ENCODE results near the gene HSPG2. TPM values are rescaled to one million over a fixed set of nuclear protein-coding genes. Genes with fewer than 3 reads are reported as not detected.

HSPG2 gene
- total RNA-seq, 1 experiment from 2014 or later: 106 TPM

- DNase-seq (ENCODE audit: low read depth): peak; percentile 20
These were observed 71.0 kb downstream of the HSPG2 start for GRCh38 chr1:21865943-21866706.

- no peak for DNase-seq (ENCODE audit: low read depth)
These were observed 71.5 kb downstream of the HSPG2 start for GRCh38 chr1:21865609-21865942.

GRCh38 chr1:21864730-21865129, 72.4 kb downstream of the HSPG2 start:
- DNase-seq (ENCODE audit: low read depth): no peak

- DNase-seq (ENCODE audit: low read depth): no peak
These were observed 73.1 kb downstream of the HSPG2 start for GRCh38 chr1:21863981-21864380.

- DNase-seq (ENCODE audit: low read depth): peak; percentile 84
These were observed 75.3 kb downstream of the HSPG2 start for GRCh38 chr1:21861602-21862429.

GRCh38 chr1:21860971-21861370, 76.1 kb downstream of the HSPG2 start:
- no peak for DNase-seq (ENCODE audit: low read depth)

GRCh38 chr1:21859669-21860179, 77.4 kb downstream of the HSPG2 start:
- DNase-seq (ENCODE audit: low read depth): no peak

GRCh38 chr1:21857840-21858670, 79.1 kb downstream of the HSPG2 start:
- DNase-seq (ENCODE audit: low read depth): peak; percentile 31

- peak; percentile 93 for DNase-seq (ENCODE audit: low read depth)
These were observed 79.8 kb downstream of the HSPG2 start for GRCh38 chr1:21857142-21857839.

DNA sequence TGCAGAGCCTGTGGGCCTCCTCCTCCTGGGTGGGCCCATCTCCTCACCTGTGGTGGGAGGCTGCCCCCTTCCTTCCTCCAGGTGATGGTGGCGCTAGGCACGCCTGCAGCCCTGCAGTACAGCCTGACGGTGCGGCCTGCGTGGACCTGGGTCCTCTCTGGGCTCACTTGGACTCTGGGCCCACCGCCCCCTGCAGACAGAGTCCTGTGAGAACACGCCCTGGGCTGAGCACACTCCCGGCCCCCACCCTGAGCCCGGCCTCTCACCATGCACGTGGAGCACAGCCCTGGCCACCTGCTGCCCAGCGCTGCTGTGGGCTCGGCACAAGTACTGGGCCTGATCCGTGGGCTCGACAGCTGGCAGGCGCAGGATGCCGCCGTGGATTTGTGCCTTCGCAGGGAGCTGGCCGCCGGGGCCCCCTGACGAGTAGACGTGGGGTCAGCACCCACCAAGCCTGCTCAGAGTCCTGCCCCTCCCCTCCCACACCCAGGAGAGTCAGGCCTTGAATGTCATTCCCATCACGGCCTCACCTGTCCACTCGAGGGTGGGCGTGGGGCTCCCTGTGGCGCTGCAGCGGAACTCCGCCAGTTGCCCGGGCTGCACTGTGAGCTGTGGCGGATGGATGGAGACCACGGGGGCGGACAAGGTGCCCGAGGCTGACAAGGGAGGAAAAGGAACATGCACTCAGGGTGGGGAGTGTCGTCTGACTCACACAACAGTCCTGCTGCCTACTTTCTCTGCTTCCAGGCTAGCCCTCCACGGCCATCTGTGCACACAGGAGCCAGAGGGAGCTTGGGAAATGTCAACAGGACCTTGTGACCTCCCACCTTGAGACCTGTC, 81.6 kb downstream of the HSPG2 start:
- no peak for DNase-seq (ENCODE audit: low read depth)

DNA sequence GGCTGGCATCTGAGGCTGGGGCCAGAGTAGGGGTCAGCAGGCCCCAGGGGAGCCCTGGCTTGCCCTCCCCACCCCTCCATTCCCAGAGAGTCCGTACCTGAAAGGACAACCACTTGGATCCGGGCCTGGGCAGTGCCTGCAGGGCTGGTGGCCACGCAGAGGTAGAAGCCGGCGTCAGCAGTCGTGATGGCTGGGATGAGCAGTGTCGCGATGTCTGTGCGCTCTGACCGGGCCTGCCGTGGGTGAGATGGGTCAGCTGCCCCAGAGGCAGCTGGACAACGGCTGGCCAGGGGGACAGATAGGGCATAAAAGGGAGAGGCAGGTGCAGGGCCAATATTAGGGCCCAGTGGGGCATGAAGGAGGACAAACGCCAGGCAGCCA, 82.4 kb downstream of the HSPG2 start:
- no peak for DNase-seq (ENCODE audit: low read depth)

DNA sequence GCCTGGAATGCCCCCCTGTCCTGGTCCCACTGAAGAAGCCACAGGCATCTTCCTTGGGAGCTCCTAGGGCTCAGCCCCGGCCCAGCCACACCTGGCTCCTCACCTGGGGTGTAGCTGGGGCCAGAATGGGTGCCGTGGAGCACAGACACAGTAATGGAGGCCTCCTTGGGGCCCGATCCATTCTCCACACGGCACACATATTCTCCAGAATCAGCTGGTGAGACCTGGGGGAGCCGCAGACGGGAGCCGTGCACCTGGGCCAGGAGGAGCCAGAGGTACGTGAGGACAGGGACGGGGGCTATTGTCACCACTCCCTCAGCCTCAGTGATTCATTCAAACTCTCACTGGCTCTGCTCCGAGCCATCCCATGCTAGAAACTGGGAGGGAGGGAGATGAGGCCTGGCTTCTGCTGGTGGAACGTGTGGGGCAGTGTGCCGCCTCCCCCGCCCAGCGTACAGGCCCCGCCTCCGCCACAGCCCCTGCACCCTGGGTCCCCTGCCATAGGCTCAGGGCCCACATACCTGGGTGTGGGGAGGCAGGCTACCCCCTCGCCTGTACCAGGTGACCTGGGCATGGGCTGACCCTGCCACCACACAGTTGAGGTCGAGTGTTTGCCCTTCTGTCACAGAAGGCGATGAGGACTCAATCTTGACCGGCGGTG, 82.9 kb downstream of the HSPG2 start:
- DNase-seq (ENCODE audit: low read depth): no peak

GRCh38 chr1:21853131-21853427, 84.0 kb downstream of the HSPG2 start:
- DNase-seq (ENCODE audit: low read depth): no peak

DNA sequence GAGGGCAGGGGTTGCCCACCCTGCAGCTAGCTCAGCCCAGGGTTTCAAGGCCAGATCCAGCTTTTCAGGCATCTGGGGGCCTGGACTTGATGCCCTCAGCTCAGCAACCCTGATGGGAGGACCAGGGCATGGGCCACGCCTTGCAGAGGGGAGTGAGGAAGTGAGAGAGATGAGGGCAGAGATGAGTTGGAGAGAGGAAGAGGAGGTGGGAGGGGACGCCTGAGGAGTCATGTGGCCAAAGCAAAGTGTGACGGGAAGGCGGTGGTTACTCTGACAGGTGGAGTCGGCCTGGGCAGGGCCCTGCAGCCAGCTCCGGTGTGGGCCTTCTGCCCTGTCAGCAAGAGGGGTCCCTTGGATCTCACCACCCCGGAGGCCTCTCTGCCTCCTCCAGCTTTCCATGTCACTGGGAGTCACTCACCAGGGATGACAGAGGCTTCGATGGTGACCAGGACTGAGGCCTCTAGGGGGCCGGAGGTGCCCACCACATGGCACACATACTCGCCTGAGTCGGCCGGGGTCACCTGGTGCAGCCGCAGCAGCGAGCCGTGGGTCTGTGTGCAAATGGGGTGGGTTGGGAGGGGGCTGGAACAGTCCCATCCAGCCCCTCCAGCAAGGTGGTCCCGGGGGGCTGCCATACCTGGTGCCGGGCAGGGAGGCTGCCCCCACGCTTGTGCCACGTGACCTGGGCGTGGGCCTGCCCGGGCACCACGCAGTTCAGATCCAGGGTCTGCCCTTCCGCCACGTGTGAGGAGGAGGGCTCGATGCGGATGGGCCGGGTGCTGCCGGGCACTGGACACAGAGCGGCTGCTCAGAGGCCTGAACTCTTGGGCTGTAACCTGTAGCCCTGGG, 84.6 kb downstream of the HSPG2 start:
- no peak for DNase-seq (ENCODE audit: low read depth)

GRCh38 chr1:21851430-21852250, 85.5 kb downstream of the HSPG2 start:
- DNase-seq (ENCODE audit: low read depth): no peak

GRCh38 chr1:21849909-21850576, 87.1 kb downstream of the HSPG2 start:
- no peak for DNase-seq (ENCODE audit: low read depth)

DNA sequence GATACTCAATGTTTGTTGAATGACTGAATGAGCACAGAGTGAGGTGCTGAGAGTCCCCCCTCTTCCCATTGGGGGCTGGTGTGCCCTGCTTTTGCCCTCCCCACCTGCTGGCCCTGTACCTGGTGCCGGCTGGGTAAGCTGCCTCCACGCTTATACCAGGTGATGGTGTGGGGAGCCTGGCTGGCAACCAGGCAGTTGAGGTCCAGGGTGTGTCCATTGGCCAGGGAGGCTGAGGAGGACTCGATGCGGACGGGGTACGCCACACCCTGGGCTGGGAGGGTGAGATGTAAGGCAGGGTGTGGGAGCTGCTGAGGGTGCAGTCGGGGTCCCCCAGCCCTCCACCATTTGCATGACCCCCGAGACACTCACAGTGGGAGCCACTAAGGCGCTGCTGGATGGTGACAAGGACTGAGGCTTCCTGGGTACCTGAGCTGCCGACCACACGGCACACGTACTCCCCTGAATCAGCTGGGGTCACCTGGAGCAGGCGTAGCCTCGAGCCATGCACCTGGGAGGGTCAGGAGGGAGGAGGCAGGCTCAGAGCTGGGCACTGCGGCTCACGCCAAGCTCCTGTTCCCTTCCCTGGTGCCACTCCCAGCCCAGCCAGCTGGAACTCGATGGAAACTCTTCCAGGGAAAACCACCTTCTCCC, 88.5 kb downstream of the HSPG2 start:
- DNase-seq (ENCODE audit: low read depth): no peak
